ENCODE data around the gene VPS33B.

The VPS33B gene

GRCh38 chr15:90949979-90950675 is 72.3 kb downstream of the VPS33B start:
- DNase-seq (ENCODE audit: low spot score), result no peak

All from germinal center (tissue), 1 donor.